Frontal cortex (tissue), 4 donors: ENCODE measurements around the gene SEMA6A. TPM values are rescaled to one million over a fixed set of nuclear protein-coding genes. Genes with fewer than 3 reads are reported as not detected.

Source experiments
- DNase-seq, 2 donors: peaks; one replicate each; pipeline ENCODE4 v3.0.0; 2012; ENCODE audit warnings: low spot score in 2 of 2
- FAIRE-seq: peaks from 2 replicates; lab custom pipeline; 2012; peaks lifted over from hg19 to GRCh38; lab: Jason Lieb, UNC
- total RNA-seq: library from RNA; depleted of rRNA; stranded (reverse); fragments of >200 nt; gene quantifications from one replicate; pipeline ENCODE4 v1.2.3, GENCODE V29; 2014
- donor health status: control.
- donor health status: control.
- donor health status: control.

The SEMA6A gene, protein sequence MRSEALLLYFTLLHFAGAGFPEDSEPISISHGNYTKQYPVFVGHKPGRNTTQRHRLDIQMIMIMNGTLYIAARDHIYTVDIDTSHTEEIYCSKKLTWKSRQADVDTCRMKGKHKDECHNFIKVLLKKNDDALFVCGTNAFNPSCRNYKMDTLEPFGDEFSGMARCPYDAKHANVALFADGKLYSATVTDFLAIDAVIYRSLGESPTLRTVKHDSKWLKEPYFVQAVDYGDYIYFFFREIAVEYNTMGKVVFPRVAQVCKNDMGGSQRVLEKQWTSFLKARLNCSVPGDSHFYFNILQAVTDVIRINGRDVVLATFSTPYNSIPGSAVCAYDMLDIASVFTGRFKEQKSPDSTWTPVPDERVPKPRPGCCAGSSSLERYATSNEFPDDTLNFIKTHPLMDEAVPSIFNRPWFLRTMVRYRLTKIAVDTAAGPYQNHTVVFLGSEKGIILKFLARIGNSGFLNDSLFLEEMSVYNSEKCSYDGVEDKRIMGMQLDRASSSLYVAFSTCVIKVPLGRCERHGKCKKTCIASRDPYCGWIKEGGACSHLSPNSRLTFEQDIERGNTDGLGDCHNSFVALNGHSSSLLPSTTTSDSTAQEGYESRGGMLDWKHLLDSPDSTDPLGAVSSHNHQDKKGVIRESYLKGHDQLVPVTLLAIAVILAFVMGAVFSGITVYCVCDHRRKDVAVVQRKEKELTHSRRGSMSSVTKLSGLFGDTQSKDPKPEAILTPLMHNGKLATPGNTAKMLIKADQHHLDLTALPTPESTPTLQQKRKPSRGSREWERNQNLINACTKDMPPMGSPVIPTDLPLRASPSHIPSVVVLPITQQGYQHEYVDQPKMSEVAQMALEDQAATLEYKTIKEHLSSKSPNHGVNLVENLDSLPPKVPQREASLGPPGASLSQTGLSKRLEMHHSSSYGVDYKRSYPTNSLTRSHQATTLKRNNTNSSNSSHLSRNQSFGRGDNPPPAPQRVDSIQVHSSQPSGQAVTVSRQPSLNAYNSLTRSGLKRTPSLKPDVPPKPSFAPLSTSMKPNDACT
- 15.5 TPM for total RNA-seq

DNA sequence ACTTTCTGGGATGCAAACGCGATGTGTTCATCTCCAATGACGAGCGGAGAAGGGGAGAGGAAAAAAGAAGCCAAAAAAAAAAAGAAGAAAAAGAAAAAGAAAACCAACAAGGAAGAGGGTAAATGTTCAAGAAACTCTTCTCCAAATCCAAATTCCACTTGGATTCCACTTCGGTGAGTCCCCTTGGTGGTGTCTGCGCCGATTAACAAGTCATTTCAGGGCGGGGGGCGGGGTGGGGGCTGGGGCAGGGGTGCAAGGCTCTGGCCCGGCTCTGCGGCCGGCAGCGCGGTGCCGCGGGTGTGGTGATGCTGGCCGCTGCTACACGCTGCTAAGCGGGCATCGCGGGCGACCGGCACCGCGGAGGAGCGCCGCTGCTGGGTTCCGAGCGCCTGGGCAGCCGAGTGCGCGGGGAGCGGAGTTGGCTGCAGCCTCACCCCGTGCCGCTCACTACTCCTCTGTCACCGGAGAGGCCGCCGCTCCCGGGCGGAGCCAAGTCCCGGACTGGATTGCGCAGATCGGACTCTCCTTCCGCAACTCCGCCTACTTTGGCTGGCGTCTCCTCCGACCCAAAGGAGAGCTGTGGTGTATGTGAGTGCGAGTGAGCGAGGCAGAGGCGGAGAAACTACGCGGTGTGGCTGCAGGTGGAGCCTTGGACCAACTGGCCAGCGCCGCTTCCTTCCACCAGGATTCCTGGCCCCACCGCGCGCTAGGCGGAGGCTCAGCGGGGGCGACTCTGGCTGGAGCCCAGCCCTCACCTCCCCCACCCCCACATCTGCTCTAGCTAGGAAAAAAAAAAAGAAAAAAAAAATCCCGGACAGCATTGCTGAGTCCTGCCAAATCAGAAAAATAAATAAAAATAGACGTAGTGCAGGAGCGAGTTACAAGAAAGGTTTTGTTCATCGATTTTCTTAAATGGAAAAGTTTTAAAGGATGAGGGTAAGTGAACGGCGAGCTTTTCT lies at the start of gene SEMA6A:
TSS of gene SEMA6A (minus strand) at position 457 of the 959 bp plus-strand sequence. CDS start 69,879 bp downstream, outside the sequence.
- FAIRE-seq: no peak

DNA sequence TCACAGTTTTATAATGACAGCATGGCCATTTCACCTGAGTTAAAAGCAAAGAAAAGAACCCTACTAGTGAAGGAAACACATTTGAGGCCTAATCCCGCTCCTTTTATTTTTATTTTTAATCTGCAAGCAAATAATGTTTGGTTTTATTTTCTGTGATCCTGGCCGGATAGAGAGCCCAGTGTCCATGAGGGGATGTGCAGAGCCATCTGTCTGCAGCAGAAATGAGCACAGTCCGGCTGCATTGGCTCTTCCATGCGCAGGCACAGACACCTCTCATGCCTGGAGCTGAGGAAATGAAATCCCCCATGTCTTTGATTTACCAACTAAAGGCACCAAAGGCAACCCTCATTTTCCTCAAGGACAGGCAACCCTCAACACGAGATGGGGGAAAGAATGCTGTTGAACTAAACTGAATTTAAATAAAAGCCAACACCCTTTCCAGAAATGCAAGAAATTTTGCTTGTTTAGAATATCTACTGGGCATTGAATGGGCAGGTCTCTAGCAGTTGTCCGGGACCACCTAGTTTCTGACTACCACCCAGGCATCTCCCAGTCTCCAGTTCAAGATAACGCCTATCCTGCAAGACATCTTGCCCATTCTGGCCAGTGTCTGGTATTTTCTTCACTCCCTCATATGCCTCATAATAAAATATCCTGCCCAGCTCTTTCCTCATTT lies 47.9 kb upstream of the SEMA6A start:
- DNase-seq (peak; percentile 31 to 35), FAIRE-seq (no peak)

More for the DNA sequence above, at the start of gene SEMA6A:
- DNase-seq: peak; percentile 86 to 88

DNA sequence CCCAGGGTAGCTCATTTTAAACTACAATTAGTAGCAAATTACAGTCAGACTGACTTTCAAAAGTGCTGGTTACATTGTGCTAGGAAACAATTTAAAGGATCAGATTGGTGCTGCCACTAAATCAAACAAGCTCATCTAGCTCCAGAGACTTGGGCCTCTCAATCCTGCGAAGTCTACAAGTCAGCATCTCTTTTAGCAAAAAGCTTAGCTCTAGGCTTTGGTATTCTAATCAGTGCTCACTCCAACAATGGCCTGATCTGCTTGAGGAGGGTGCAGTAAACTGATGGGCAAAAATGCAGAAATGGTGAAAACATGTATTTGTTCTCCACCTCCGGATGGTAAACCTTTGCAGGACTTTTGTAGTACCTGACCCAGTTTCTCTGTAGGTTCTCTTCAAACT lies 47.0 kb upstream of the SEMA6A start:
- no peak for DNase-seq
- FAIRE-seq: no peak

DNA sequence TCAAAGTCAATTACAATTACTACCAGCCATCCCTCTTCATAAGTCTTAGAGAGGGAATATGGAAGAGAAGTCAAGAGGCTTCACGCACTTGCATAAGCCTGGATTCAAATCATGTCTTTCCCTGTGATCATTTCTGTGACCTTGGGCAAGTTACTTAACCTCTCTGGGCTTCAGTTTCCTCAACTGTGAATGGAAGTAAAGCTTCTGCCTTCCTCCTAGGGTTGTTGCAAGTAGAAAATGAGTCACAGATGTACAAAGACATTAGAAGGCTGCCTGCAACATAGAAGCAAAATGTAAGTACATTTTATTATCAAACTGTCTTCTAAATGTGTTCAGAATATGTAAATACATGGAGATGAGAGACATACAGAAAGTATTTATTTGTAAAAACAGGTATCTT lies 42.3 kb upstream of the SEMA6A start:
- DNase-seq (no peak), FAIRE-seq (no peak)

DNA sequence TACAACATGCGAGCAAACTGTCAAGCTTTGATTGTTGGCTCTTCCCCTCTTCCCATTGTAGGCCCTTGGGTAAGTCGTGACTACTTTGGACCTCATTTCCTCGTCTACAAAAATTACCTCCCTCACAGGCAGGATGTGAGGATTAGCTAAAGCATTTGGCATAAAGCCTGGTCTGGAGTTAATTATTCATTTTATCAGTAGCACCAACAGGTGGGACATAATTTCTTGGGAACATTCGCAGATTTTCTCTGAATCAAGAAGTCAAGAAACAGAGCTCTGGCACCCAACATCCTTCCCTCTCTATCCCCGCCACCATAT lies 39.9 kb upstream of the SEMA6A start:
- DNase-seq: no peak
- FAIRE-seq: no peak

DNA sequence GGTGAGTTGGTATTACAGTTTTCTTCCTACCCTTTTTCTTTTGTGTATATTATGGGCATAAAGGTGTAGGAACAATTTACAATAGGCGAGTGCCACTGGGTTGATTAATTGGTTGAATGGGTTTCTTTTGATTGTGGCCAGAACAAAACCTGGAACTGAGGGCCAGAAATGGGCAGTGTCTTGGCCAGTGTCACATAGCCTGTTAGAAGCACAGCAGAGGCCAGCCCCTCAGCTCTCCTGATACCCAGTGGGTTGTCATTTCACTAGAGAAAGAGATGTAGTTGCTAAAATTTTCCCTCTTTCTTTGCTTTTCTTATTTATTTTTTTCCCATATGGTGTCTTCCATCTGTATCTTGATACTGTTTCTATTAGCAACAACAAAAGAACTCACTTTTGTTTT lies 38.8 kb upstream of the SEMA6A start:
- DNase-seq: no peak
- FAIRE-seq: no peak

DNA sequence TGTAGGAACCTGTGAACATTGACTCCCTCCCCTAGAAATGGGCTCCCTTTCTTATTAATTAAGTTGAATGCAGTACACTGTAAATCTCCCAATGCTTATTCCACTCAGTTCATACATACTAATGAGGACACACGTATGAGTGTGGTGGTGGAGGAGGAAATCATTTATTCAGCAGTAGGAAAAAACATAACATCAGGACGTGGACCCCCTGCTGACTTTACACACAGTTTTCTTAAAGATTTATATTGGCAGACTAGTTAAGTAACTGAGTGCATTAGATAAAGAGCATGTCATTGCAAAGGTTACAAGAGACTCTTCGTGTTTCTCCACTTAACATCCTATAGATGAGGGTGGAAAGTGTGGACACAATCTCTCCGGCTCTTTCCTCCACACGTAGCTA lies 37.8 kb upstream of the SEMA6A start:
- no peak for FAIRE-seq
- no peak for DNase-seq

DNA sequence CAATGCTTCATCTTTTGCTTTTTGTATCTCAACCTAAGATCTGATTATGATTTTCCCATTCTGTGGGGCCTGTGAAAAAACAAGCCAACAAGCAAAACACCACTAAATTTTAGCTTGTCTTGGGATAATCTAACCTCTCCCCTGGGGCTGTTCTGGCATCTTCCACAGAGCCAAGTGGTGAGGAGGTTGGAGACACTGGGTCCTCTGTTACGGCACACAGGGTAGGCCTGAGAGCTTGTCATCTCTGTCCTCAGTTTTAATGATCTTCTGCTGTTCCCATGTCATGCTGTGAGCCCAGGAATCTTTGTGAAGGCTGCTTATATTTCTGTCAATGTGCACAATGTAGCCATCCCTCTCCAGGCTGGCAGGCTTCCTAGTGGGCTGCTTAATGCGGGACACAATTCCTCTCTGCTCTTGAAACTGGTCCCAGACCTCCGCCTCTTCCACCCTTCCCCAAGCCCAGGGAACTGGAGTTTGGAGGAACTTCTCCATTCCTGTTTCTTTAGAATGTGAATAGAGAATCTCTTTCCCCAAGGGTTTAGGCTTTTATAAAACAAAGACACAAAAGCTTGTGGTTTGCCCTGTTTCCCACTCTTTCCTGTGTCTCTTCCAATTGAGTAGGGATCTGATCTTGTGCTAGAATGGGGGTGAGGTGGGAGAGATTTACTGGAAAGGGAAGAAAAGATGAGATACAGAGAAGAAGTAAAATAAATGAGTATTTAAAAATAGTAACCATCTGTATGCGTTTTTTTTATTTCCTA lies 30.9 kb upstream of the SEMA6A start:
- DNase-seq: no peak
- FAIRE-seq: no peak

DNA sequence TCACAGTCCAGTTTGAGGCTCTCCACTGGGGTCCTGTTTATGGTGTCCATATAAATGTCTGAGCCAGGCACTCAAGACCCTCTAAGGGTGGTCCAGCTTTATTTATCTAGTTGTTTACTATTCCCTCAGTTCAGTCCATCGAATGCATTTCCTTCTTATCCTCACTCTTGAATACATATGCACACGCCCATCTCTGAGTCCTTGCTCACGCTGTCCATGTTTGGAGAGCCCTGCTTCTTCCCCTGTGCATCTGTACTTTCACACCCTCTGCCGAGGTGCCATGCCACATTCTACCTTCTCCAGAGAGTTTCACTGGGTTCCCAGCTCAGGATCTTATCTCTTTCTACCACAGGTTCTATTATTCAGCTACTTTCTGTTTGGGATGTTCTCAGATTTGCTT lies 30.2 kb upstream of the SEMA6A start:
- DNase-seq (no peak), FAIRE-seq (no peak)

DNA sequence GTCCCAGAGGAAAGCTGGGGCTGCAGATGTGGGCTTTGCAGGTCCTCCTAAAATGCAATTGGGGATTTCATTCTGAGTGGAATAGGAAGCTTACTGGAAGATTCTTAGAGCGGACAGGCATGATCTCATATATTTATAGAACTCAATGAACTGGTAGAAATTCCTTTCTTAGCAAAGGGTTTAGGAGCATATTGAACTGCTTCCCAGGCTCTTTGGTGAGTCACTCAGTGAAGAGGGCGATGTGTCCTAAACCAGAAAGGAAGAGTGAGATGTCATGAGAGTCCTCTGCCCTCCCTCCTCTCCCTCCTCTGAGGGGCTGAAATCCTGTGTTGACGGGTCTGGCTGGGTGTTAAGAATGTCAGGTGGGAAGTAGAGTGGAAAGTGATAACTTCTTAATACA lies 26.3 kb upstream of the SEMA6A start:
- FAIRE-seq: no peak
- DNase-seq: no peak

DNA sequence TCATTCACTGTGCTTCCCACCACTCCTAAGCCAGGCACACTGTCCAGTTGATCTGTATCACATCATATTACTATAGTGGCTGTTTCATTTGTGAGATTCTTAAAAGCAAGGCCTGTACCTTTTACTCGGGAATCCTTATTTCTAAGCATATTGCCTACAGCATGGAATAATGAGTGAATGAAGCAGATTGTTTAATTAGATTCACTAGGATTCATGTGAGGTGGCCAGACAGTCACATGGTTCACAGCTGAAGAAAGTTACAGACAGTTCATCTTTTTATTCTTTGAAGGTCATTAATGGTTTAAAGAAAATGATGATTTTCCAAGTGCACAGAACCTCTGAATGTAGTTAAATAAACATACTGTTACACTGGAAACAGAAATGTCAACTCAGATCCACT lies 24.3 kb upstream of the SEMA6A start:
- DNase-seq (no peak), FAIRE-seq (no peak)

DNA sequence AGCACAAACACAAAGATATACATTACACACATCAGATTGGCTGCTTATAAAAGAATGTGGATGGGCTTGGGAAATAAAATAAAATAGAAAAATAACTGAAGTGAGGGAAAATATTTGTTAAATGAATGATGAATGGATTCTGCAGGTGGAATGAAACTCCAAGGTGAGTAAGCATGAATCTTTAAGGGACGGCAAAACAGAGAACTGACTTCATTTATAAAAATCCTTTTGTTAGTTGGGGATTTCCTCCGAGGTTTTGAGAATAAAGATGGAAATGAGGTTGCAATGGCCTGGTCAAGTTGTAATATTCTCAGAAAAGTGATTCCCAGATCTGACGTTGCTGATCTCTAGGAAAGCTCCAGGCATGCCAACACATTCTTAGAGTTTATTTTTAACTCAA lies 20.9 kb upstream of the SEMA6A start:
- no peak for DNase-seq

DNA sequence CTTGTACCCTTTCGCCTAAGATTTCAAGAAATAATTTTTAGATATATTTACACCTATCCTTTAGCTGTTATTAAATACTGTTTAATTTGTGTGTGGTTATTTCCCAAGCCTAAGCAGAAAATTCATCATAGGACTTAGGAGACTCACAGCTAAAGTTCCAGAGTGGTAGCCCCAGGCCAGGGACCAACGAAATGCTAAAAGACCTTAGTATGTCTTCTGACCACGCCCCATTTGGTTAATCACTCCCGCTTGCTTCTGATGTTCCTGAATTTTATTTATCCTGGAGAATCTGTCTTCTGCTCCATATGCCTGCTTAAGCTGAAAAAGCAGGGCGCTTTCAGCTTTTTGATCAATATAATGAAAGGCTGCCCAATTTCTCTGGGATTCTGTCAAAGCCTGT lies 18.7 kb upstream of the SEMA6A start:
- FAIRE-seq (no peak), DNase-seq (no peak)

More for the DNA sequence above, 20.9 kb upstream of the SEMA6A start:
- no peak for FAIRE-seq

DNA sequence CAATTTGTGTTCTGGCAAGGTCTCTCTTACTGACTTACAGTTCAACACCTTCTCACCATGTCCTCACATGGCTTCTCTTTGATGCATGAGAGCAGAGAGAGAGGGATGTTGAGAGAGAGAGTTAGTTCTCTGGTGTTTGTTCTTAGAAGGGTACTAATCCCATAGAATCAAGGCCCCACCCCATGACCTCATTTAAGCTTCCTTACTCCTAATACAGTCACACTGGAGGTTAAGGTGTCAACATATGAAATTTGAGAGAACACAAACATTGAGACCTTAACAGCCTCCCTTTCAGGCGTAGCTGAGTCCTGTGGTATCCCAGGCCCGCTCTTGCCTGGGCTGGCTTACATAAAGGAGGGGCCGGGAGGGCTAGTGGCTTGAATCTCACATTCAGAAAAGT lies 10.6 kb upstream of the SEMA6A start:
- FAIRE-seq: no peak
- no peak for DNase-seq

DNA sequence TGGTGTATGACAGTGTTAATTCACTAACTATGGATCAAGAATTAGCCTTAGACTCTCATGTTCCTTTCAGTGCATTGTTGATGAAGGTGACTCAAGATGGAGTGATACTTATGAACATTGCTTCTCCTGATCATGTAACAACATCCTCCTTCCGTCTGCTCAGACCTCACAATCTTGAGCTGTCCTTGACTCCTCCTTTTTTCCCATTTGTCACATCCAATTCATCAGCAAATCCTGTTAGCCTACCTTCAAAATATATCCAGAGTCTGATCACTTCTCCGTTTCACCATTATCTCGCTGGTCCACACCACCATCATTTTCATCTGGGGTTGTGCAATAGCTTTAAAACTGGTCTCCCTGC lies 9.2 kb upstream of the SEMA6A start:
- DNase-seq (no peak), FAIRE-seq (no peak)

DNA sequence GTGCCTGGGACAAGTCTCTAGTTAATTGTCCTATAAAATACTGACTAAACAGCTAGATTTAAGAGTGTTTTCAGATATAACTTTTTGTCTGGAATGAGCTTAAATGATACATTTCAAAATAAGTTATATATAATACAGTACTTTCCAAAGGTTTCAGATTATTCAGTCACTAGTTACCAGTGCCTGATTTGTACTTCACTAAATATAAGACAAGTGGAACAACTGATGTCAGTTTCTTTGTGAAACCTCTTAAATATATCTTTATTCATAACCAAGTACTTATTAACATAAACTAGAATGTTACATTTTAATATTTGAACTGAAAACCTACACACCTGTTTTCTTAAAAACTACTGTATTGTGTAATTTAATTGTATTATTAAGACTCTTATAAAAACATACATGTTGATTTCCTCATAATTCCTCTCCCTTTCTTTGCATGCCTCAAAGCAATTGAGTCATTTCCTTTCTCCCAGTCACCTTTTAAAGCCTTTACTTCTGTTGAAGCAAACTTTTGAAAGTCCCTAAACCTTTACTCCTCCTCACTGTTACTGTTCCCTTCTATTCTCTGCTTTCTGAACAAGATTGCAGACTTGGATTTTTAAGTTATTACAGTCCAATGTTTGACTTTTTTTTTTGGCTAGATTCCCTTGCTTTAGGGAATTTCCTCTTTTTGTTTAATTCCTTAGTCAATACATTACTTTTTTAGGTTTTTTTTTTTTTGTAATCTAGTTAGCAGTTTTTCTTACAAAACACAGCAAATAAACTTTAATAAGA lies 8.7 kb upstream of the SEMA6A start:
- no peak for DNase-seq
- FAIRE-seq: no peak

DNA sequence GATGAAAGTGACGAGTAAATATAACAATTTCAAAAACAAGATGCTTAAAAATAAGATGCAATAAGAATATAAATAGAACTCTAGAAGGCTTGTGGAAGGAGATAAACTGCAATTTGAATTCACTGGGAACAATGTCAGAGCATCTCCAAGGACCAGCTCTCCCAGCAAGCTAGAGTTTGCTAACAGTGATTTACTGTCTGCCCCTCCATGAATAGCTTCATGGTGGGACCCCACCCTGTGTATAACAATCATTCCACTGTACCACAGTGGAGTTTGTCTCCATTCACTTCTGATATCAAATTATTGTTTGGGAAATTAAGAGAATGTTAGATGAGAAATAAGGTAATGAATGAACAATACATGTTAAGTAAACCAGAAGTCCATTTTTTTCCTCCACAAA lies 7.3 kb upstream of the SEMA6A start:
- FAIRE-seq (no peak), DNase-seq (no peak)

DNA sequence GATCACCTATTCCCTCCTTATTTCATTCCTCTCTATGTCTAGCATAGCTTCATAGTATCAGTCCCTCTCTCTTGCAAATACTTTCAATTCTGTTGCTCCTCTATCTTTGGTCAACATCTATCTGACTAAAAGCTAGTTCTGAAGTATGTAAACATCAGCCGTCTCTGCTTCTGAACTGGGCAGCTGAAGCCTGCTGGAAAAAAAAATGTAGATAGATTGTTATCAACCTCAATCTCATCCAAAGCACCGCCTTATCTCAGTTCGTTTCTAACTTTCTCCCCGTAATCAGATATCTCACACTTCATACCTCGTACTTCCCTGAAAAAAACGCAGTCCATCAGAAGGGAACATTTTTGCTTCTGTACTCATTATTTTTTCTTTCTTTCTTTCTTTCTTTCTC lies 4.5 kb upstream of the SEMA6A start:
- no peak for DNase-seq
- FAIRE-seq: no peak
